HEK293 (cell line): ENCODE measurements around the gene TWIST2.

ENCODE experiments used
- ELK4 ChIP-seq: IDR thresholded peaks from 2 replicates; pipeline ENCODE4 v1.6.1; 2011; ENCODE audit warnings: mild to moderate bottlenecking, low read depth, low read length, borderline replicate concordance
- KLF16 ChIP-seq: fragments of 450-650 bp; formaldehyde crosslinking; IDR thresholded peaks from 2 replicates; pipeline ENCODE4 v1.5.1; 2017; ENCODE audit warnings: missing biosample characterization, missing genetic modification characterization
- SP2 ChIP-seq: fragments of 450-650 bp; formaldehyde crosslinking; IDR thresholded peaks from 2 replicates; pipeline ENCODE4 v1.5.1; 2016; ENCODE audit warnings: missing biosample characterization, missing genetic modification characterization
- YY1 ChIP-seq: fragments of 450-650 bp; formaldehyde crosslinking; IDR thresholded peaks from 2 replicates; pipeline ENCODE4 v1.5.1; 2018; ENCODE audit warnings: missing biosample characterization, missing genetic modification characterization
- ZNF132 ChIP-seq: fragments of 450-650 bp; formaldehyde crosslinking; IDR thresholded peaks from 2 replicates; pipeline ENCODE4 v1.5.1; 2017; ENCODE audit warnings: missing biosample characterization, missing genetic modification characterization, borderline replicate concordance
- ZNF175 ChIP-seq: fragments of 450-650 bp; formaldehyde crosslinking; IDR thresholded peaks from 2 replicates; pipeline ENCODE4 v1.5.1; 2016; ENCODE audit warnings: missing biosample characterization, missing genetic modification characterization
- ZNF561 ChIP-seq: fragments of 450-650 bp; IDR thresholded peaks from 2 replicates; pipeline ENCODE4 v1.5.1; 2018; ENCODE audit warnings: missing biosample characterization, missing genetic modification characterization, borderline replicate concordance
- ZNF791 ChIP-seq: fragments of 450-650 bp; formaldehyde crosslinking; IDR thresholded peaks from 2 replicates; pipeline ENCODE4 v1.5.1; 2016; ENCODE audit warnings: missing biosample characterization, missing genetic modification characterization
- TF ChIP-seq, protein P1 (sequence below): fragments of 450-650 bp; formaldehyde crosslinking; IDR thresholded peaks from 2 replicates; pipeline ENCODE4 v1.5.1; 2016; ENCODE audit warnings: missing biosample characterization, missing genetic modification characterization
- TF ChIP-seq, protein P2 (sequence below): fragments of 450-650 bp; formaldehyde crosslinking; IDR thresholded peaks from 2 replicates; pipeline ENCODE4 v1.5.1; 2016; ENCODE audit warnings: missing biosample characterization, missing genetic modification characterization
- TF ChIP-seq, protein P3 (sequence below): fragments of 450-650 bp; formaldehyde crosslinking; conservative IDR thresholded peaks from 2 replicates; pipeline ENCODE4 v1.5.1; 2016; ENCODE audit warnings: low read depth, missing biosample characterization, missing genetic modification characterization
- TF ChIP-seq, protein P4 (sequence below): fragments of 450-650 bp; formaldehyde crosslinking; IDR thresholded peaks from 2 replicates; pipeline ENCODE4 v1.5.1; 2016; ENCODE audit warnings: missing biosample characterization, missing genetic modification characterization, low read depth
- TF ChIP-seq, protein P5 (sequence below): fragments of 450-650 bp; formaldehyde crosslinking; IDR thresholded peaks from 2 replicates; pipeline ENCODE4 v1.5.1; 2016; ENCODE audit warnings: missing biosample characterization, missing genetic modification characterization
- TF ChIP-seq, protein P6 (sequence below): fragments of 450-650 bp; formaldehyde crosslinking; IDR thresholded peaks from 2 replicates; pipeline ENCODE4 v1.5.1; 2016; ENCODE audit warnings: missing biosample characterization, missing genetic modification characterization

- TF ChIP-seq, protein P1, sequence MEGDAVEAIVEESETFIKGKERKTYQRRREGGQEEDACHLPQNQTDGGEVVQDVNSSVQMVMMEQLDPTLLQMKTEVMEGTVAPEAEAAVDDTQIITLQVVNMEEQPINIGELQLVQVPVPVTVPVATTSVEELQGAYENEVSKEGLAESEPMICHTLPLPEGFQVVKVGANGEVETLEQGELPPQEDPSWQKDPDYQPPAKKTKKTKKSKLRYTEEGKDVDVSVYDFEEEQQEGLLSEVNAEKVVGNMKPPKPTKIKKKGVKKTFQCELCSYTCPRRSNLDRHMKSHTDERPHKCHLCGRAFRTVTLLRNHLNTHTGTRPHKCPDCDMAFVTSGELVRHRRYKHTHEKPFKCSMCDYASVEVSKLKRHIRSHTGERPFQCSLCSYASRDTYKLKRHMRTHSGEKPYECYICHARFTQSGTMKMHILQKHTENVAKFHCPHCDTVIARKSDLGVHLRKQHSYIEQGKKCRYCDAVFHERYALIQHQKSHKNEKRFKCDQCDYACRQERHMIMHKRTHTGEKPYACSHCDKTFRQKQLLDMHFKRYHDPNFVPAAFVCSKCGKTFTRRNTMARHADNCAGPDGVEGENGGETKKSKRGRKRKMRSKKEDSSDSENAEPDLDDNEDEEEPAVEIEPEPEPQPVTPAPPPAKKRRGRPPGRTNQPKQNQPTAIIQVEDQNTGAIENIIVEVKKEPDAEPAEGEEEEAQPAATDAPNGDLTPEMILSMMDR (tag by site-specific recombination) = no peak
- no peak for TF ChIP-seq ZNF561 (tag by site-specific recombination)
- no peak for TF ChIP-seq KLF16 (tag by site-specific recombination)
- TF ChIP-seq ZNF132 = no peak
- TF ChIP-seq, protein P2, sequence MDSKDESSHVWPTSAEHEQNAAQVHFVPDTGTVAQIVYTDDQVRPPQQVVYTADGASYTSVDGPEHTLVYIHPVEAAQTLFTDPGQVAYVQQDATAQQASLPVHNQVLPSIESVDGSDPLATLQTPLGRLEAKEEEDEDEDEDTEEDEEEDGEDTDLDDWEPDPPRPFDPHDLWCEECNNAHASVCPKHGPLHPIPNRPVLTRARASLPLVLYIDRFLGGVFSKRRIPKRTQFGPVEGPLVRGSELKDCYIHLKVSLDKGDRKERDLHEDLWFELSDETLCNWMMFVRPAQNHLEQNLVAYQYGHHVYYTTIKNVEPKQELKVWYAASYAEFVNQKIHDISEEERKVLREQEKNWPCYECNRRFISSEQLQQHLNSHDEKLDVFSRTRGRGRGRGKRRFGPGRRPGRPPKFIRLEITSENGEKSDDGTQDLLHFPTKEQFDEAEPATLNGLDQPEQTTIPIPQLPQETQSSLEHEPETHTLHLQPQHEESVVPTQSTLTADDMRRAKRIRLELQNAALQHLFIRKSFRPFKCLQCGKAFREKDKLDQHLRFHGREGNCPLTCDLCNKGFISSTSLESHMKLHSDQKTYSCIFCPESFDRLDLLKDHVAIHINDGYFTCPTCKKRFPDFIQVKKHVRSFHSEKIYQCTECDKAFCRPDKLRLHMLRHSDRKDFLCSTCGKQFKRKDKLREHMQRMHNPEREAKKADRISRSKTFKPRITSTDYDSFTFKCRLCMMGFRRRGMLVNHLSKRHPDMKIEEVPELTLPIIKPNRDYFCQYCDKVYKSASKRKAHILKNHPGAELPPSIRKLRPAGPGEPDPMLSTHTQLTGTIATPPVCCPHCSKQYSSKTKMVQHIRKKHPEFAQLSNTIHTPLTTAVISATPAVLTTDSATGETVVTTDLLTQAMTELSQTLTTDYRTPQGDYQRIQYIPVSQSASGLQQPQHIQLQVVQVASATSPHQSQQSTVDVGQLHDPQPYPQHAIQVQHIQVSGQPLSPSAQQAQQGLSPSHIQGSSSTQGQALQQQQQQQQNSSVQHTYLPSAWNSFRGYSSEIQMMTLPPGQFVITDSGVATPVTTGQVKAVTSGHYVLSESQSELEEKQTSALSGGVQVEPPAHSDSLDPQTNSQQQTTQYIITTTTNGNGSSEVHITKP = no peak
- no peak for TF ChIP-seq ELK4
- TF ChIP-seq, protein P3, sequence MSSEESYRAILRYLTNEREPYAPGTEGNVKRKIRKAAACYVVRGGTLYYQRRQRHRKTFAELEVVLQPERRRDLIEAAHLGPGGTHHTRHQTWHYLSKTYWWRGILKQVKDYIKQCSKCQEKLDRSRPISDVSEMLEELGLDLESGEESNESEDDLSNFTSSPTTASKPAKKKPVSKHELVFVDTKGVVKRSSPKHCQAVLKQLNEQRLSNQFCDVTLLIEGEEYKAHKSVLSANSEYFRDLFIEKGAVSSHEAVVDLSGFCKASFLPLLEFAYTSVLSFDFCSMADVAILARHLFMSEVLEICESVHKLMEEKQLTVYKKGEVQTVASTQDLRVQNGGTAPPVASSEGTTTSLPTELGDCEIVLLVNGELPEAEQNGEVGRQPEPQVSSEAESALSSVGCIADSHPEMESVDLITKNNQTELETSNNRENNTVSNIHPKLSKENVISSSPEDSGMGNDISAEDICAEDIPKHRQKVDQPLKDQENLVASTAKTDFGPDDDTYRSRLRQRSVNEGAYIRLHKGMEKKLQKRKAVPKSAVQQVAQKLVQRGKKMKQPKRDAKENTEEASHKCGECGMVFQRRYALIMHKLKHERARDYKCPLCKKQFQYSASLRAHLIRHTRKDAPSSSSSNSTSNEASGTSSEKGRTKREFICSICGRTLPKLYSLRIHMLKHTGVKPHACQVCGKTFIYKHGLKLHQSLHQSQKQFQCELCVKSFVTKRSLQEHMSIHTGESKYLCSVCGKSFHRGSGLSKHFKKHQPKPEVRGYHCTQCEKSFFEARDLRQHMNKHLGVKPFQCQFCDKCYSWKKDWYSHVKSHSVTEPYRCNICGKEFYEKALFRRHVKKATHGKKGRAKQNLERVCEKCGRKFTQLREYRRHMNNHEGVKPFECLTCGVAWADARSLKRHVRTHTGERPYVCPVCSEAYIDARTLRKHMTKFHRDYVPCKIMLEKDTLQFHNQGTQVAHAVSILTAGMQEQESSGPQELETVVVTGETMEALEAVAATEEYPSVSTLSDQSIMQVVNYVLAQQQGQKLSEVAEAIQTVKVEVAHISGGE (tag by site-specific recombination) = no peak
- no peak for TF ChIP-seq ZNF791 (tag by site-specific recombination)
- TF ChIP-seq YY1 = no peak
- TF ChIP-seq, protein P4, sequence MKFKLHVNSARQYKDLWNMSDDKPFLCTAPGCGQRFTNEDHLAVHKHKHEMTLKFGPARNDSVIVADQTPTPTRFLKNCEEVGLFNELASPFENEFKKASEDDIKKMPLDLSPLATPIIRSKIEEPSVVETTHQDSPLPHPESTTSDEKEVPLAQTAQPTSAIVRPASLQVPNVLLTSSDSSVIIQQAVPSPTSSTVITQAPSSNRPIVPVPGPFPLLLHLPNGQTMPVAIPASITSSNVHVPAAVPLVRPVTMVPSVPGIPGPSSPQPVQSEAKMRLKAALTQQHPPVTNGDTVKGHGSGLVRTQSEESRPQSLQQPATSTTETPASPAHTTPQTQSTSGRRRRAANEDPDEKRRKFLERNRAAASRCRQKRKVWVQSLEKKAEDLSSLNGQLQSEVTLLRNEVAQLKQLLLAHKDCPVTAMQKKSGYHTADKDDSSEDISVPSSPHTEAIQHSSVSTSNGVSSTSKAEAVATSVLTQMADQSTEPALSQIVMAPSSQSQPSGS (tag by site-specific recombination) = no peak
- no peak for TF ChIP-seq SP2
- TF ChIP-seq, protein P5, sequence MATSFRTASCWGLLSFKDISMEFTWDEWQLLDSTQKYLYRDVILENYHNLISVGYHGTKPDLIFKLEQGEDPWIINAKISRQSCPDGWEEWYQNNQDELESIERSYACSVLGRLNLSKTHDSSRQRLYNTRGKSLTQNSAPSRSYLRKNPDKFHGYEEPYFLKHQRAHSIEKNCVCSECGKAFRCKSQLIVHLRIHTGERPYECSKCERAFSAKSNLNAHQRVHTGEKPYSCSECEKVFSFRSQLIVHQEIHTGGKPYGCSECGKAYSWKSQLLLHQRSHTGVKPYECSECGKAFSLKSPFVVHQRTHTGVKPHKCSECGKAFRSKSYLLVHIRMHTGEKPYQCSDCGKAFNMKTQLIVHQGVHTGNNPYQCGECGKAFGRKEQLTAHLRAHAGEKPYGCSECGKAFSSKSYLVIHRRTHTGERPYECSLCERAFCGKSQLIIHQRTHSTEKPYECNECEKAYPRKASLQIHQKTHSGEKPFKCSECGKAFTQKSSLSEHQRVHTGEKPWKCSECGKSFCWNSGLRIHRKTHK (tag by site-specific recombination) = no peak
- TF ChIP-seq, protein P6, sequence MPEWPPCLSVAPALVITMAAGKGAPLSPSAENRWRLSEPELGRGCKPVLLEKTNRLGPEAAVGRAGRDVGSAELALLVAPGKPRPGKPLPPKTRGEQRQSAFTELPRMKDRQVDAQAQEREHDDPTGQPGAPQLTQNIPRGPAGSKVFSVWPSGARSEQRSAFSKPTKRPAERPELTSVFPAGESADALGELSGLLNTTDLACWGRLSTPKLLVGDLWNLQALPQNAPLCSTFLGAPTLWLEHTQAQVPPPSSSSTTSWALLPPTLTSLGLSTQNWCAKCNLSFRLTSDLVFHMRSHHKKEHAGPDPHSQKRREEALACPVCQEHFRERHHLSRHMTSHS (tag by site-specific recombination) = no peak
- no peak for TF ChIP-seq ZNF175 (tag by site-specific recombination)
Observed at GRCh38 chr2:238938401-238939055, 90.6 kb downstream of the TWIST2 start.
